ENCODE data around the gene STK32C.

The STK32C gene

GRCh38 chr10:132246296-132246695, 61.5 kb downstream of the STK32C start:
- no peak for TF ChIP-seq ZFX (IDR thresholded peaks at IDR 0.05; ENCODE audit: borderline replicate concordance)
- TF ChIP-seq, protein P1, sequence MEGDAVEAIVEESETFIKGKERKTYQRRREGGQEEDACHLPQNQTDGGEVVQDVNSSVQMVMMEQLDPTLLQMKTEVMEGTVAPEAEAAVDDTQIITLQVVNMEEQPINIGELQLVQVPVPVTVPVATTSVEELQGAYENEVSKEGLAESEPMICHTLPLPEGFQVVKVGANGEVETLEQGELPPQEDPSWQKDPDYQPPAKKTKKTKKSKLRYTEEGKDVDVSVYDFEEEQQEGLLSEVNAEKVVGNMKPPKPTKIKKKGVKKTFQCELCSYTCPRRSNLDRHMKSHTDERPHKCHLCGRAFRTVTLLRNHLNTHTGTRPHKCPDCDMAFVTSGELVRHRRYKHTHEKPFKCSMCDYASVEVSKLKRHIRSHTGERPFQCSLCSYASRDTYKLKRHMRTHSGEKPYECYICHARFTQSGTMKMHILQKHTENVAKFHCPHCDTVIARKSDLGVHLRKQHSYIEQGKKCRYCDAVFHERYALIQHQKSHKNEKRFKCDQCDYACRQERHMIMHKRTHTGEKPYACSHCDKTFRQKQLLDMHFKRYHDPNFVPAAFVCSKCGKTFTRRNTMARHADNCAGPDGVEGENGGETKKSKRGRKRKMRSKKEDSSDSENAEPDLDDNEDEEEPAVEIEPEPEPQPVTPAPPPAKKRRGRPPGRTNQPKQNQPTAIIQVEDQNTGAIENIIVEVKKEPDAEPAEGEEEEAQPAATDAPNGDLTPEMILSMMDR (IDR thresholded peaks at IDR 0.05), result no peak
- H3K27ac ChIP-seq, result no peak overlapping the region

DNA sequence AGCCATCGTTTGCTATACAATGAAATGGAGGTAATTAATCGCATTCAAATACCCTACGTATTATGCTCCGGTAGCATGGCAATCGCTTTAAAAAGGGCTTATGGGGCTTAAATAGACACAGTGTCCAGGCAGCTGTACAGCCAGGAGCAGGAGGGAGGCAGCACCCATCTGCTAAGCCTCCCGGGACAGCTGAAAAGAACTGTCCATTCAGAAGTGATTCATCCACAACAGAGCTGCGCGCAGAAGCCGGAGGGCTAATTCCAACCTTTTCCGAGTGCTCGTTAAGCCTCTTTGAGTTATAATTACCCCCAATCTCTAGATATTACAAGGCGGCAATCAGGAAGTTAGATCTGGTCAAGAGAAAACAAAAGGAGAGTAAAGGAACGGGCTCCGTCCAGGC, 62.7 kb downstream of the STK32C start:
- no peak overlapping the region for H3K27ac ChIP-seq
- TF ChIP-seq, protein P1 (IDR thresholded peaks at IDR 0.05), result no peak
- TF ChIP-seq ZFX (IDR thresholded peaks at IDR 0.05; ENCODE audit: borderline replicate concordance), result no peak

- no peak overlapping the region for H3K27ac ChIP-seq
- TF ChIP-seq ZFX (IDR thresholded peaks at IDR 0.05; ENCODE audit: borderline replicate concordance), result no peak
- TF ChIP-seq, protein P1 (IDR thresholded peaks at IDR 0.05), result no peak
Measured at GRCh38 chr10:132243626-132244025, 64.1 kb downstream of the STK32C start.

GRCh38 chr10:132243141-132243540, 64.6 kb downstream of the STK32C start:
- no peak for TF ChIP-seq ZFX (IDR thresholded peaks at IDR 0.05; ENCODE audit: borderline replicate concordance)
- TF ChIP-seq, protein P1 (IDR thresholded peaks at IDR 0.05), result no peak
- H3K27ac ChIP-seq, result no peak overlapping the region

DNA sequence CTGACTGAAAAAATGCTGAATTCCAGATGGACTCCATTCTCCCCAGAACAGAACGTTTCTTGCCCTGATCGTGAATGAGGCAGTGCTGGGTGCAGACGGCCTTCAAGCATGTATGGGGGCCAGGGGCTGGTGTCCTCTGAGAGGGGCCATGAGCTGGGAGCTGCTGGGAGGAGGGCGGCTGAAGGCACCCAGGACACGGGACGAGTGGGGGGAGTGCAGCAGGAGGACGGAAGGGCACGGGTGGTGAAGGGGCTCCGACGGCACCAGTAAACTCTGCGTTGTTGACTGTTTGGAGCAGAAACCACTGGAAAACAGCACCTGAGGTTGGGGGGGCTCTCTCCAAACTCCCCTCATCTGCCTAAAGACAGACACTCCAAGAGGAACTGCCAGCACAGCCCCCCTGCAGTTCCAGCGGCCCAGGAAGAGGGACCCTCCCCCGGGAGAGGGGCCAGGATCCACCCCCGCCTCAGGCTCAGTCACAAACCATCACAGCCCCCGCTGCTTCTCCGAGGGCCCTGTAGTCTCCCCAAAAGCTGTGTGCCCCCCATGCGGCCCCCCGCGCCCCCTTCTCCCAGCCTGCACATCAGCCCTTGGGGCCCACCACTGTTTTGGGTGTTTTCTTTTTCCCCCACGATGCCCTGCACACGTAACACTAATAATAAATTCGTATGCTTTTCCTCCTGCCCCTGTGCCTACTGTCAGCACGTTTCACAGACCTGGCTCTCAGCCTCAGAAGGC, 65.5 kb downstream of the STK32C start:
- no peak for TF ChIP-seq ZFX (IDR thresholded peaks at IDR 0.05; ENCODE audit: borderline replicate concordance)
- TF ChIP-seq, protein P1 (IDR thresholded peaks at IDR 0.05), result no peak
- H3K27ac ChIP-seq, result no peak overlapping the region

DNA sequence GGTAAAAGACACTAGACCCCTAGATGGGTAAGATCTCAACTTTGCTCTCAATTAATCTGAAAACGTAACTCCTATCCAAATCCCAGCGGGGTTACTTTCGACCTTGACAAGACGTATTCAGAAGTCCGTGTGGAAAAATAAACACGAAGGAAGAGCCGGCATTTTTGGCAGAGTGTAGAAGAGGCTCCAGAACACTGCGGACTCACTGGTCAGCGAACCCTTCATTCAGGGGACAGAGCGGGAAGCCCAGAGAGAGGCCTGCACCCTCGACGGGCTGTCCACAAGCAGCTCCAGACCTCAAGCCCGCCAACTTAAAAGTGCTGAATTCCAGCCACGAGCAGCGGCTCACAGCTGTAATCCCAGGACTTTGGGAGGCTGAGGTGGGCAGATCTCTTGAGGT, 66.3 kb downstream of the STK32C start:
- H3K27ac ChIP-seq, result no peak overlapping the region
- TF ChIP-seq ZFX (IDR thresholded peaks at IDR 0.05; ENCODE audit: borderline replicate concordance), result no peak
- TF ChIP-seq, protein P1 (IDR thresholded peaks at IDR 0.05), result no peak

- H3K27ac ChIP-seq, result no peak overlapping the region
- TF ChIP-seq, protein P1 (IDR thresholded peaks at IDR 0.05), result no peak
Measured at GRCh38 chr10:132241086-132241485, 66.7 kb downstream of the STK32C start.

All from 22Rv1 (cell line).